8988T (cell line): ENCODE results near the gene SPARCL1.
"Not testable (repeated sequence)": the region's sequence is repeated elsewhere in the genome, so short reads cannot be mapped to it uniquely, and the experiment has no call there.

Experiments
- DNase-seq: peaks from one replicate; pipeline ENCODE4 v3.0.0; 2011

SPARCL1 gene

GRCh38 chr4:87433342-87433741, 95.8 kb downstream of the SPARCL1 start:
- no peak for DNase-seq

DNA sequence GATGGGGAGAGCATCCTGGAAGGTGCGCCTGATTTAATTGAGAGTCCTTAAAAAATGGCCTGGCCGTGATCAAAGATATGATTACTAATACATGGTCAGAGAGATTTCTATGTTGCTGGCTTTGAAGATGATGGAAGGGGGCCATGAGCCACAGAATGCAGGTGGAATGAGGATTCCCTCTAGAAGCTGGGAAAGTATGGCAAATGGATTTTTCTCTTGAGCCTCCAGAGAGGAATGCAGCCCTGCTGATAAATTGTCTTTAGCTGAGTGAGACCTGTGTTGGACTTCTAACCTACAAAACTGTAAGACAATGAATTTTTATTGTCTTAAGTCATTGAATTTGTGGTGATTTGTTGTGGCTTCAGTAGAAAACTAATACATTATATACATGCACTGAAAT, 99.1 kb downstream of the SPARCL1 start:
- DNase-seq = no peak

DNA sequence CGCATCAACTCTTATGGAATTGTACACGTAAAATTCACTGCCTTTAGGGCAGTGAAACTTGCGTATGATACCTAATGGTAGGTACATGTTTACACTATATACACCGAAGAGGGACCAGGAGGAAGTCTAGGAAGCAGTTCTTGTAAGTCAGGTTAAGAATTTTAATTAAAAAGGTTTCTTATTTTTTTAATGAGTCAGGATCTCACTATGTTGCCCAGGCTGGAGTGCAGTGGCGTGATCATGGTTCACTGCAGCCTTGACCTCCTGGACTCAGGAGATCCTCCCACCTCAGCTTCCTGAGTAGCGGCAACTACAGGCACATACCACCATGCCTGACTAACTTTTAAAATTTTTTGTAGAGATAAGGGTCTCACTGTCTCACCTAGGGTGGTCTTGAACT, 100.2 kb downstream of the SPARCL1 start:
- DNase-seq = no peak

GRCh38 chr4:87427518-87427868, 101.7 kb downstream of the SPARCL1 start:
- no peak for DNase-seq

GRCh38 chr4:87426865-87427517, 102.2 kb downstream of the SPARCL1 start:
- DNase-seq = no peak

- DNase-seq = no peak
Observed at GRCh38 chr4:87425711-87426110, 103.5 kb downstream of the SPARCL1 start.

DNA sequence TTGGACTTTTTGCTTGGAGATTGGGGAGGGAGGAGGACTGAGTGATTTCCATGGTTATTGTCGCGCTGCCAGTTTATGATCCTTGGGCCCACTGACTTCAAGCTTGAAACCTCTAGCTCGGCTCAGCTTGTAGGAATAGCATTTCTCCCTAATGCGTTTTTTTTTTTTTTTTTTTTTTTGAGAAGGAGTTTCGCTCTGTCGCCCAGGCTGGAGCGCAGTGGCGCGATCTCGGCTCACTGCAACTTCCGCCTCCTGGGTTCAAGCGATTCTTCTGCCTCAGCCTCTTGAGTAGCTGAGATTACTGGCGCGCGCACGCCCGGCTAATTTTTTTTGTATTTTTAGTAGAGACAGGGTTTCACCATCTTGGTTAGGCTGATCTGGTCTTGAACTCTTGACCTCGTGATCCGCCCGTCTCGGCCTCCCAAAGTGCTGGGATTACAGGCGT, 105.1 kb downstream of the SPARCL1 start:
- DNase-seq = not testable (repeated sequence)
